Measurements from ENCODE around the gene ZFP62.

Gene ZFP62

DNA sequence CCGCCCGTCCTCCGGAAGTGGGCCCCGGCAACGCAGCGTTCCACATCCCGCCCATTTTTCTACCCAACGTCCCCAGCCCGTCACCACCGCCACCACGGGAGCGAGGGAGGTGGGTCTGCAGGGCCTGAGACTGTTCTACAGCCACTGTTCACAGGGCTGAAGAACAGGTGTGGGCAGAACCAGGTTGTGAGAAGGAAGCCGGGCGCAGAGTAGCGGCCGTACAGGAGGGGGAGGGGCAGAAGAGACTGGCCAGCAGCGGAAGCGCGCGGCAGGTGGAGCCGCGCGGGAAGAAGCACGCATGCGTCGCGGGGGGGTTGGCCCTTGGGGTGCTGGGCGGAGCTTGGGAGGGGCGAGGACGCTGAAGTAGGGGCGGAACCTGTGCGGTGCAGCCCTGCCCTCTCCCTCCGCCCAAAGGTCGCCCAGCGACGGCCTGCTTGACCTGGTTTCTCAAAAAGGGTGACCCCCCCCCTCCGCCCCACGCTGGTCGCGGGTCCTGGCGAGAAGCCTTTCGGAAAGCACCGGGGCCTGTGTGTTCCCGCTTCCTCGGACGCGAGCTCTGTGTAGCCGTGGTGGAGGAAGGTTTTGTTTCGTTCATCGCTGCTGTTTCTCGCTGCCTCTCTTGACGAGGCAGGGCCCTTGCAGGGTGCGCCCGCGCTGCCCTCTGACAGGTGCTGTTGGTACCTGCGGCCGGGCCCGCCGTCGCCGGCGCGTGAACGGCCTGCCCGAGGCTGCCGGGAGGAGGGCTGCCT is 50.7 kb downstream of the ZFP62 start:
- peak; percentile 94 for DNase-seq (ENCODE audit: low read depth)

DNA sequence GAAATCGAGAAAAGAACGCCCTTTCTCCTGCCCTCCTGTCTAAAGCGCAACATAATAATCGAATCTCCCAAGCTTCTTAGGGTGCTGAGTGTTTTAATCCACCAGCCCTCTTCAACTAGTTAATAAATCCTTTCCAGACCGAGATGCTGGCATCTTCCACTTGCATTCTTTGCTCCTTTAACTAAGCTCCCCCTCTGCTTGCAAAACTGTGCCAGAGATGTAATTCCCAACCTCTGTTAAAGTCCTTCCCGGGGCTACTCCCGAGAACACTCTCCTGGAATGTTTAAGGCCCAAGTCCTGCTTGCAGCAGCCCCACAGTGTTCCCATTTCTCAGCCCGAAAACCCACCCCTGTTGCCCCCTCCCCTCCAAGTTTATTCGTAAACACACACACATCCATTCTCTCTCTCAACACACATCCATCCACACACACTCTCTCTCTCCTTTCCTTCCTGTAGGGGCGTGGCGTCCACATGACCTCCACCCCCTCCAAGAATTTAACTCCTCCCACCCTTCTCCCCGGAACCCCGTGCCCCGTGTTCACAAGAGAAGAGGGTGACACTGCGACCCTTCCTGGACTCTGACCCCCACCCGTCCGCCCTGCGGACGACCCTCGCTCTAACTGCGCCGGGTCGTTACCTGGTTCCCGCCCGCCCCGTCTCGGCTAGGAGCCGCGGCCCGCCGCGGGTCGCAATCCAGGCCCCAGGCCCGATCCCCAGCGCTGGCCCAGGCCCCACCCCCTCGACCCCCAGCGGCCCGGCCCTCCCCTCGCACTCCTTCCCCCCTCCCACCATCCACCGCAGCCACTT is 51.5 kb downstream of the ZFP62 start:
- DNase-seq (ENCODE audit: low read depth): peak; percentile 76

DNA sequence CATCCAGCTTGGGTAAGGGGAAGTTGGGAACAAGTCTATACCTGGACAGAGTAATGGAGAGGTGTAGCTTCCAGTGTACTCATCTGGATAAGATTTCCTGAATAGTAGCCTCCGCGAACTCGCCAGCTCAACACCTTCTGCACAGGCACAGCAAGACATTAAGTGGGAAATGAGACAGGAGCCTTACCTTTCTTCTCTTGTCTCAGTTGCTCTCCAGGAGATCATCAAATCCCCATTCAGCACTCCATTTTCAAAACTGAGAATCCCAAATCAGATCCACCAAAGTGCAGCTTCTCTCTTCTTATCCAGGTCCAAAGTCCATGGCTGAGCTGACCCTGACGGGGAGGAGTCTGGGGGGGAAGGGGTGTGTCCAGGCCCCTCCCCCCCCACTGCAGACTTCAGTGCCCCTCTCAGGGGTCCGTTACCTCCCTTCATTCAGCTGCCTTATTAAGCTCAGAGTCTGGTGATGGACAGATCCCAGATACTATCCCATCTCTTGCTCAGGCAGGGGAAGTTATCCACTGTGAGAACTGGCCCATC is 52.5 kb downstream of the ZFP62 start:
- DNase-seq (ENCODE audit: low read depth): no peak

DNA sequence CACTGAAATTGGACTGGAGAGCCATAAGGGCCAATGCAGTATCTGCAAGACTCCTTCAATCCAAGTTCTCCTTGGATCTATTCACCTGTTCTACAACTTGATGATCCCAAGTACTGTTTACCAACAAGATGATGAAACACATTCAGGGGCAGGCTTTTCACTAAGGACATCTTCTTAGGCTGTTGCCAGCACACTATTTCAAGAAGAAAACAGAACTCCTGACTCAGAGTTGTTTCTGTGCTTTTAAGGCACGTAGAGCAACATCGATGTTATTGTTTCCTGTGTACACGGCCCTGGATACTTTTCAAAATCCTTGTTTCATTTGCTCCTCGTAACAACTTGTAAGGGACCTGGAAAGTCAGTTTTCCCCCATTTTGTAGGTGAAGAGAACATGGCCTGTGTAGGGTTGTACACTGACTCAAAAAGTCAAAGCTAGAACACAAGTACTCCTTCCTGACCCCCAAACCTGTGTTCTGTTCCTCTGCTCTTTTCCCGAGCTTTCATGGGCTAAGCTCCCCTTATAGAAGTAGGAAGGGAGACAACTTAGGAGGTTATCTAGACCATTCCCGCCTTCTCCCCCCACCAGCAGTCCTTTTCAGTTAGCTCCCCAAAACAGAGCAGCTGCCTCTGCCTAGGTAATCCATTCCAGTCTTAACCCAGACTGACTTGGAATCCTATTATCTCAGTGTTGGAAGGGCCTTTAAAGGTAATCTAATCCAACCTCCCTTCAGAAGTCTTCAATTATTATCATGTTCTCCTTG is 53.2 kb downstream of the ZFP62 start:
- DNase-seq (ENCODE audit: low read depth): no peak

DNA sequence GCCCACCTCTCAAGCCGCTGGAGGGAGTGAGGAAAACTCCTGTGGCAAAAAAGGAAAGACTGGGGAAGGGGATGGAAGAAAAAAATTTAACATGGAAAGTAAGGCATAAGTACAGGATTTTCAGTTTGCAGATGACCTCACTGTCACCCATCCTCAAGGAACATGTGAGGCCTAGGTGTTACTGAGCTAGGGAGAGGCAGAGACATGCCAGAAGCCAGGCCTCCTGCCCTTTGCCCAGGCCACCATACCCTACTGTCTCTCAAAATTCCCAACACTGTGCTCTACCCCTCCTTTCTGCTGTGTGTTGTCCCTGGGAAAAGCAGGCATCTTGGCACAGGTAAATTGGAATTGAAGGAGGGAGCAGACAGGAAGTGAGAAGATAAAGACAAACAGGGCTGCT is 54.0 kb downstream of the ZFP62 start:
- DNase-seq (ENCODE audit: low read depth): no peak

DNA sequence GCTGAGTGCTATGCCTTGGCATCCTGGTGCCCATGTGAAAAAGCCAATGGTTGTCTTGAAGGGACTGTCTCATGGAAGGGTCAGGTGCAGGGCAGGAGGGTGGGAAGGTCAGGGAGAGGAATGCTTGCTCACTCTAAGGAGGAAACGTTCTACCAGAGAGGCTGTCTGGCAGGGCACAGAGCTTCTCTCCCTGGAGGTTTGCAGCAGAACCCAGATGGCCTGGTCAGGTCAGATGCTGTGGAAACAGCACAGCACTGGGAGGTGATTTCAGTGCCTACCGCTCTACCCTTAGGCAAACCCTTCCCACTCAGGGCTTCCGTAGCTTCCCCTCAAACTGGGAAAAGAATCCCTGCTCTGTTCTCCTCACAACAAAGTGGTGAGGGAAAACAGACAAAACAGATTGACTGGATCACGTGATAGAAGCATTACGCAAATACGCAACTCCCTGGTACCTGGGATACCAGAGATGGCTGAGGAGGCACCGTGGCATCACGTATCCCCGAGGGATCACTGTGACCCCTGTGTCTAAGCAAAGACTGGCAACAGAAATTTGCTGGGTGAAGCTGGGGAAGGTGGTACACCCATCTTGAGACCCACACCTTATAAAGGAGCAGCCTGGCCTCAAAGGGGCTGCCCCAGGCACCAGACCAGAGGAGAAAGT is 54.6 kb downstream of the ZFP62 start:
- no peak for DNase-seq (ENCODE audit: low read depth)

DNA sequence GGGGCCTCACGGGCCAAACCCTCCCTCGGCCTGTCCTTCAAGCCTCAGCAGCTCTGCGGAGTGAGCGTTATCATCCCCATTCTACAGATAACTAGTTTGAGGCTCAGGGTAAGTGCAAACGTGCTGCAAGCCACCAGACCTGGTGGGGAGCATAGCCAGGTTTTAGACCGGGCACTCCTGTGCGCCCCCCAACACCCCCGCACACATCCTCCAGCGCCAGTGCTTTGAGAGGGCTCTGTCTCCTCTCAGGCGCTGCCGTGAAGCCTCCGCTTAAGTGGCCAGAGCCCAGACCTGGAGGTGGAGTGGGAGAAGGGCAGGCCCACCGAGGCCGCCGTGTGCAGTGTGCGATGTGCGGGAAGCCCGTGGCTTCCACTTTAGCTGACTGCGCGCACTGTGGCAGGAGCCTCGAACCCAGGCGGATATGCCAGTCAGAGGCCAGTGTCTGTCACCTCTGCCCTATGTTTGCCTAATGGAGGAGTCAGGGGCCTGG is 56.9 kb downstream of the ZFP62 start:
- DNase-seq (ENCODE audit: low read depth): no peak

DNA sequence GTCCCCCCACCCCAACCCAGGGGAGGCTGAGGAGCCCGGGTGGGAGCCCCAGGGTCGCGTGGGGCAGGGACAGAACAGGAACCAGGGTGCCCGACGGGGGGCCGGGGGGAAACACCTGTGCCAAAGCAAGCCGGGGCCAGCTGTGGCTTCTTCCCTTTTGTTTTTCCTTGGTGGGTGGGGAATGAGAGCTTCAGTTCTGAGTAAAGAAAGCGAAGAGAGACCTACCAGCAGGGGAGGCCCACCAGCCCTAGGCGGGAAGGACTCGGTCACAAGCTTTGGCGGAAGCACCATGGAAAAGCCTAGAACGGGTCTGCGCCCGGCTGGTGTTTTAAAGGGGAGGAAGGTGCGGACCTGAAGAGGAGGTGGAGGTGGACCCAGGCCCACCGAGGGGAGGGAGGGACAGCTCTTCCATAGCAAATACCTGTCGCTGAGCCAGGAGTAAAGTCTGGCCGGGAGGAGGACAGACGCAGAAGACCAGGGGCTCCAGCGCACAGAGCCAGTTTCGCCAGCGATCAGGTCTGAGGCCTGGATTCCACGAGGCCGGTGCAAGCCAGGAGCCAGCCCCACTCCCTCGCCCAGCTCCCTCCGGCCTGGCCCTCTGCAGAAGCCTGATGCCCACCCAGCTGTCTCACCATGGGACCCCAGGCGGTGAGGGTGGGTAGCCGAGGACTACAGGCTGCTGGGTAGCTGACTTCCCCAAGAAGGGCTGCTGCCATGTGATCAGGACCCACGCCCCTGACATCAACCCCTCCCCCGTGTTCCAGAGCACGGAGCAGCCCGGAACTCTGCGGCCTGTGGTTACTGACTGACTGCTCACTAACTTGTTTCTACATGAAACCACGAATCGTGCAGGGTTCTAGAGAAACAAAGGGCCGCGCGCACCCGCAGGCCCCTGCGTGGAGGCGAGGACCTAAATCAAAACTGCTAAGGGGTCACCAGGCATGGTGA is 57.6 kb downstream of the ZFP62 start:
- DNase-seq (ENCODE audit: low read depth): peak; percentile 79

DNA sequence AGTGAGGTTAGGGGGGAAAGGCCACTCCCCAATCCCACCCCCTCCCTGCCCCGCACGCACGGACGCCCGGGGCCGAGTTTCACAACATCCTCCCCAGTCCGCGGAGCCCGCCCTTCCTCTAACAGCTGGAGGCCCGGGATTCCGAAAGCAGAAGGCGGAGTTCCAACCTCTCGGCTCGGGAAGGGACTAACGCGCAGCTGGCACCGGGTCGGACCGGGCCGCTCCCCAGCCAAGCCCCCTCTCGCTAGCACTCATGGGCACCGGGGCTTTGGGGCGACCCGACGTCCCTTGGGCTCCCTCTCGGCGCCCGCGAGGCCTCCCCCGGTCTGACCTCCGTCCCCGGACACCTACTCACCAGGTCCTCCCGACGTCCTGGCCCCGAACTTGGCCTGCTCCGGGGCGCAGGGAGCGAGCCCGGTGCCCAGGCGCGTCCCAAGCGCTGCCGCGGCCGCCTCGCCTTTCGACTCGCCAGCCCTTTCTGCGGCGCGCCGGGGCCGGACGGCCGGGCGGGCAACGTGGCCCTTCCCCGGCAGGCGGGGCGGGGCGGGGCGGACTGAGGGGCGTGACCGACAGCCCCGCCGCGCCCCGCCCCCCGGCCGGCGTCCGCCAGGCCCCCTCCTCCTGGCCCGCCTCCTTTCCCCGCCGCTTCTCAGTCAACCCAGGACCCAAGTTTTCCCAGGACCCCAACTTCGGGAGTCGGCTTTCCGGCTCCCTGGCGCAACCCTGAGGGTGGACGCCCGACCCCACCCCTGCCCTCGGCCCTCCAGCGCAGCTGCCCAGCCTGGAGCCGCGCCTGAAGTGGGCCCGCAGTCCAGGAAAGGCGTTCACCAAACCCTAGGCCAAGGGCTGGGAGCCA is 58.5 kb downstream of the ZFP62 start, which contains the start of gene MGAT1:
MGAT1 (minus strand) TSS at position 482 of the 856 bp plus-strand sequence. CDS start 9,835 bp downstream, outside the sequence.
- peak; percentile 65 for DNase-seq (ENCODE audit: low read depth)

DNA sequence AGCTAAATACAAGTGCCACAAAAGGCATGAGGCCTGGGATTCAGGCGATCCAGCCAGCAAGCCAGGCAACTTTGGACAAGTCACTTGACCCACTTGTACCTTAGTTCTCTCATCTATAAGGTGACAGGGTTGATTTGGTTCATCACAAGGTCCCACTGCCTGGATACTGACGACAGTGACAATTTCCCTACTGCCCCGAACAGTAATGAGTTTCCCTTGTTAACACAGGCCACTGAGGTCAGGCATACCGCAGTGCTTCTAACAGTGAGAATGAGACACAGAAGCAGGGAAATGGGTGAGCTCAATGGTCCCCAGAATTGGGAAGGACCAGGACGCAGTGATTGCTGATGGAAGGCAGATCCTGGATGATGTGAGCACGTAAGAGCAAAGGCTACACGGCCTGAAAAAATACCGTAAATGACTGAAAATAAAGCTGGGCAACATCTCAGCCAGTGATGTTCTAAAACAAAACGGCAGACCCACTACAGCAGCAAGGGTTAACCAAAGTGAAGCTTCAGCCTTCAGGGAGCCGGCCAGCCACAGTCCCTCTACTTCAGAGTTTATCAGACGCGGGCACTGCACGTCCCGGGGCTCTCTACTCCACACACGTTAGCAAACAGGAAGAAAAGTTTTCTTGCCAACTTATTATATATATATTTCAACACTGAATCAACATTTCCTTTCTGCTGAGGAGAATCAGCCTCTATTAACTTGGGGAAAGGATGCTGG is 59.3 kb downstream of the ZFP62 start:
- no peak for DNase-seq (ENCODE audit: low read depth)

DNA sequence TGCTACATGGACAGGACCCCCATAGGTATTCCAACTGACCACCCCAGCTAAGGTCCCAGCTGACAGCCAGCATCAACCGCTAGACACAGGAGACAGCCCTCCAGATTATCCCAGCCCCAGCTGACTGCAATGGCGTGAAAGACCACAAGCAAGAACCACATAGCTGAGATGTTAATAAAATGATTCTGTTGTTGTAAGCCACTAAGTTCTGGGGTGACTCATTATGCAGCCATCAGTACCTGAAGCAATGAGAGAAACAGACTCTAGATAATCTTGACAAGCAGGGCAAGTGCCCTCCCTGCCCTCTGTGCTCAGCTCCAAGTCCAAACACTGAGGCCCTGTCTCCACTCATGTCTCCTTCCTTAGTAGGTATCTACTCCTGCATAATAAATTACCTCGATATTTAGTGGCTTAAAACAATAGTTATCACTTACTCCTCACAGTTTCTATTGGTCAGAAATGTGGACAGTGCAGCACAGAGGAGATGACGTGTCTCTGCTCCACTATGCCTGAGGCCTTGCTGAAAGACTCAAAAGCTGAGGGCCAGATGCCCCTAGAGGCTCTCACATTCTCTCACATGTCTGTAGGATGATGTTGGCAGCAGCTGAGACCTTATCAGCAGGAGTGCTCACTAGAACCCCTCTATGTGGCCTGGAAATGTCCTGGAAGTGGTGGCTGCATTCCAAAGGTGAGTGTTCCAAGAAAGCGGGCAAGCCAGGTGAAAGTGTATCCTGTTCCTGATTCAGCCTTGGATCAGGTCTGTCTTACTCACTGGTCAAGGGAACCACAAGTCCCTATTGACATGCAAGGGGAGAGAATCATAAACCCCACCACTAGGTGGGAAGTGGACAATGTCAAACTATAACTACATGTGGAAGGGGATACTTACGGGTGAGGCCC is 60.9 kb downstream of the ZFP62 start:
- no peak for DNase-seq (ENCODE audit: low read depth)

DNA sequence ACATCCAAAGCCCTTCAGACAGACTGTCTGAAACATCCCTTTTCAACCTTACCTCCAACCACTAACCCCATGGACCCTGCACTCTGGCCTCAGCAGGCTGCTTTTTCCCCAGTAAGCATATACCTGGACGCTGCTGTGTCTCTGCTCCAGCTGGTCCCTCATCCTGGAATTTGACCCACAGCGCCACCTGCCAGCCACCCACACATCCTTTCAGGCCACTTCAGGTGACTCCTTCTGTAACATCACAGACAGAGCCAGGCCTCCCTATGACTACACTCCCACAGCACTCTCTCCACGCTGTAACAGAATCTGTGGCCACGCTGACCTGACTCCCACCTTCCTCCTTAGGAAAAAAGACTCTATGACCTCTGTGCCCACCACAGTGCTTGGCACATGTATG is 61.9 kb downstream of the ZFP62 start:
- DNase-seq (ENCODE audit: low read depth): no peak

DNA sequence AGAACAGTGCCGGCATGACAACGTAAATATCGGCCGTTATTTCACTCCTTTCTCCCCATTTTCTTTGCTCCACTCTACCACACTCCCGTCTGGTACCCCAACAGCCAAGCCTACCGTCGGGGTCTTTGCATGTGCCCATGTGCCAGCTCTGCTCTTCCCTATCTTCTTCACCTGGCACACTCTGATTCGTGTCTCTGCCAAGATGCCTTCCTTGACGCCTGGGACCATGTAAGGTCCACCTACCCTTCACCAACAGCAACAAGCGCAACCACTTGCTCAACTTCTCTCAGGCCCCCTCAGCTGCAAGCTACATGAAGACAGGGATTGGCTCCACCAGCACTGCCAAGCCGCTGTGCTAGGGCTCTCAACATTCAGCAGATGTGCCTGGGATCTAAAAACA is 62.9 kb downstream of the ZFP62 start:
- no peak for DNase-seq (ENCODE audit: low read depth)

All from activated T-helper 1 cell treated with Interleukin-2 at 50 U/mL for 16 hours (primary cell).